ENCODE measurements around the gene JPH3. TPM values are rescaled to one million over a fixed set of nuclear protein-coding genes. Genes with fewer than 3 reads are reported as not detected.

The JPH3 gene
- polyA plus RNA-seq, 1 donor from 2014 or later = 22.2 TPM

DNA sequence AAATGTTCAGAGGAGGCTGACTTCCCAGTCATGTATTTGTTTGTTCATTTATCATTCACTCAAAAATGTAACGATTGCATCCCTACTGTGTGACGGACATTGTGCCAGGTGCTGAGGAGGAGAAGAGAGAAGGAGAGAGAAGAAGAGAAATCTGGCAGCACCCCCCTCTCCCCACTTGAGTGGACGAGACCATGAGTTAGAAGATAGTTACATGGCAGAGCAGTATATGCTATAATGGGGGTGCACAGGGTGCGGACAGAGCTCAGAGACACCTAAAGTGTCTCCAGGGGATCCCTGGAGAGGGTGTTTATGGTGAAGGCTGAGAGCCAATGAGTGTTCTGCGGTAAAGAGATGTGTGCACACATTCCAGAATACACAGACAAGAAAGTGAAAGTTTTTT is 6.6 kb upstream of the JPH3 start:
- H3K36me3 ChIP-seq (ENCODE audit: insufficient read depth, low read length) = no peaks in the 10 kb centered on the region
- no peak overlapping the region for H3K4me3 ChIP-seq (ENCODE audit: low read length)
- no peak overlapping the region for H3K9ac ChIP-seq (ENCODE audit: low read length)
- no peaks in the 10 kb centered on the region for H3F3A ChIP-seq (ENCODE audit: insufficient read depth, low read length, poor library complexity, severe bottlenecking)
- H4K20me1 ChIP-seq (ENCODE audit: insufficient read depth) = no peaks in the 10 kb centered on the region
- no peaks in the 10 kb centered on the region for H3K79me2 ChIP-seq (replicated peaks; ENCODE audit: insufficient read depth, low read length)
- no peak overlapping the region for H2AFZ ChIP-seq (ENCODE audit: low read depth, low read length)
- H3K4me2 ChIP-seq (ENCODE audit: low read length) = no peak overlapping the region
- TF ChIP-seq EP300 (conservative IDR thresholded peaks at IDR 0.05; ENCODE audit: poor library complexity, severe bottlenecking) = no peak
- TF ChIP-seq MXI1 (conservative IDR thresholded peaks at IDR 0.05; ENCODE audit: poor library complexity, severe bottlenecking) = no peak
- TF ChIP-seq POLR2AphosphoS5 (IDR thresholded peaks at IDR 0.05) = no peak
- TF ChIP-seq SMC3 (conservative IDR thresholded peaks at IDR 0.05; ENCODE audit: poor library complexity) = no peak
- no peaks in the 10 kb centered on the region for H3K9me3 ChIP-seq (ENCODE audit: low read length)
- no peak overlapping the region for H3K27ac ChIP-seq (ENCODE audit: low read length)
- no peaks in the 10 kb centered on the region for H3K9me2 ChIP-seq (ENCODE audit: insufficient read depth, low read length)
- no peaks in the 10 kb centered on the region for H3K27me3 ChIP-seq (ENCODE audit: insufficient read depth, low read depth, low read length)

DNA sequence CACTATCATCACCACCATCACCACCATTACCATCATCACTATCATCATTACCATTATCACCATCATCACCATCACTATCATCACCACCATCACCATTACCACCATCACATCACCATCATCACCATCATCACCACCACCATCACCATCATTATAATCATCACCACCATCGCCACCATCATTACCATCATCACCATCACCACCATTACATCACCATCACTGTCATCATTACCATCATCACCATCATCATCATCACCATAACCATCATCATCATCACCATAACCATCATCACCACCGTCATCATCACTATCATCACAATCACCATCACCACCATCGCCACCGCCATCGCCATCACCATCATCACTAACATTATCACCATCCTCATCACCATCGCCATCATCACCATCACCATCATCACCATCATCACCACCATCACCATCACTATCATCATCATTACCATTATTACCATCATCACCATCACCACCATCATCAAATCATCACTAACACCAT is 4.9 kb upstream of the JPH3 start:
- no peaks in the 10 kb centered on the region for H3K36me3 ChIP-seq (ENCODE audit: insufficient read depth, low read length)
- H4K20me1 ChIP-seq (ENCODE audit: insufficient read depth) = no peaks in the 10 kb centered on the region
- TF ChIP-seq, protein P1, sequence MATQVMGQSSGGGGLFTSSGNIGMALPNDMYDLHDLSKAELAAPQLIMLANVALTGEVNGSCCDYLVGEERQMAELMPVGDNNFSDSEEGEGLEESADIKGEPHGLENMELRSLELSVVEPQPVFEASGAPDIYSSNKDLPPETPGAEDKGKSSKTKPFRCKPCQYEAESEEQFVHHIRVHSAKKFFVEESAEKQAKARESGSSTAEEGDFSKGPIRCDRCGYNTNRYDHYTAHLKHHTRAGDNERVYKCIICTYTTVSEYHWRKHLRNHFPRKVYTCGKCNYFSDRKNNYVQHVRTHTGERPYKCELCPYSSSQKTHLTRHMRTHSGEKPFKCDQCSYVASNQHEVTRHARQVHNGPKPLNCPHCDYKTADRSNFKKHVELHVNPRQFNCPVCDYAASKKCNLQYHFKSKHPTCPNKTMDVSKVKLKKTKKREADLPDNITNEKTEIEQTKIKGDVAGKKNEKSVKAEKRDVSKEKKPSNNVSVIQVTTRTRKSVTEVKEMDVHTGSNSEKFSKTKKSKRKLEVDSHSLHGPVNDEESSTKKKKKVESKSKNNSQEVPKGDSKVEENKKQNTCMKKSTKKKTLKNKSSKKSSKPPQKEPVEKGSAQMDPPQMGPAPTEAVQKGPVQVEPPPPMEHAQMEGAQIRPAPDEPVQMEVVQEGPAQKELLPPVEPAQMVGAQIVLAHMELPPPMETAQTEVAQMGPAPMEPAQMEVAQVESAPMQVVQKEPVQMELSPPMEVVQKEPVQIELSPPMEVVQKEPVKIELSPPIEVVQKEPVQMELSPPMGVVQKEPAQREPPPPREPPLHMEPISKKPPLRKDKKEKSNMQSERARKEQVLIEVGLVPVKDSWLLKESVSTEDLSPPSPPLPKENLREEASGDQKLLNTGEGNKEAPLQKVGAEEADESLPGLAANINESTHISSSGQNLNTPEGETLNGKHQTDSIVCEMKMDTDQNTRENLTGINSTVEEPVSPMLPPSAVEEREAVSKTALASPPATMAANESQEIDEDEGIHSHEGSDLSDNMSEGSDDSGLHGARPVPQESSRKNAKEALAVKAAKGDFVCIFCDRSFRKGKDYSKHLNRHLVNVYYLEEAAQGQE (IDR thresholded peaks at IDR 0.05; ENCODE audit: borderline replicate concordance) = no peak
- TF ChIP-seq EZH2 (IDR thresholded peaks at IDR 0.05; ENCODE audit: borderline replicate concordance, insufficient read depth, low read length, poor library complexity, severe bottlenecking) = no peak
- no peak for TF ChIP-seq CTCF (IDR thresholded peaks at IDR 0.05; ENCODE audit: poor library complexity, severe bottlenecking)
- no peak for TF ChIP-seq POLR2AphosphoS5 (IDR thresholded peaks at IDR 0.05)
- no peak for TF ChIP-seq MXI1 (conservative IDR thresholded peaks at IDR 0.05; ENCODE audit: poor library complexity, severe bottlenecking)
- TF ChIP-seq RAD21 (conservative IDR thresholded peaks at IDR 0.05) = no peak
- TF ChIP-seq EP300 (conservative IDR thresholded peaks at IDR 0.05; ENCODE audit: poor library complexity, severe bottlenecking) = no peak
- TF ChIP-seq SMC3 (conservative IDR thresholded peaks at IDR 0.05; ENCODE audit: poor library complexity) = no peak
- no peak for TF ChIP-seq TAF1 (IDR thresholded peaks at IDR 0.05; ENCODE audit: low read depth)
- H3K4me3 ChIP-seq (ENCODE audit: low read length) = no peak overlapping the region
- H3K27me3 ChIP-seq (ENCODE audit: insufficient read depth, low read depth, low read length) = no peaks in the 10 kb centered on the region
- no peak overlapping the region for H3K4me2 ChIP-seq (ENCODE audit: low read length)
- no peak overlapping the region for H3K27ac ChIP-seq (ENCODE audit: low read length)
- no peaks in the 10 kb centered on the region for H3F3A ChIP-seq (ENCODE audit: insufficient read depth, low read length, poor library complexity, severe bottlenecking)
- H2AFZ ChIP-seq (ENCODE audit: low read depth, low read length) = no peak overlapping the region
- no peak overlapping the region for H3K9ac ChIP-seq (ENCODE audit: low read length)
- H3K79me2 ChIP-seq (replicated peaks; ENCODE audit: insufficient read depth, low read length) = no peaks in the 10 kb centered on the region
- H3K9me3 ChIP-seq (ENCODE audit: low read length) = no peaks in the 10 kb centered on the region
- H3K9me2 ChIP-seq (ENCODE audit: insufficient read depth, low read length) = no peaks in the 10 kb centered on the region
